Spleen (tissue), 7 donors: Measurements from ENCODE around the gene ITPR1.

Experiments
- CTCF ChIP-seq, 11 experiments: fragments of 200-600 bp in 7 of 11; fragments of 450-650 bp in 4 of 11; sonication (generic) in 4 of 11; IDR thresholded peaks in 8 of 11; conservative IDR thresholded peaks in 3 of 11; 1 replicate in 7 of 11; 2 replicates in 4 of 11; pipeline versions ENCODE4 v1.4.0 to v1.8.0; 2016 to 2021; ENCODE audit warnings: antibody characterized with exemption in 11 of 11, inconsistent platforms in 4 of 11, mild to moderate bottlenecking in 1 of 11
- POLR2AphosphoS5 ChIP-seq, 3 donors: sonication (generic); formaldehyde crosslinking; IDR thresholded peaks; one replicate each; pipeline ENCODE4 v1.5.1; 2017; ENCODE audit warnings: antibody characterized with exemption in 3 of 3
- donor health status: DM: no; HTN: no; CAD: no; lungs with moderate emphysema.
- donor health status: DM: no; HTN: no; CAD: no.
- donor health status: DM: no; HTN: no; CAD: no.

DNA sequence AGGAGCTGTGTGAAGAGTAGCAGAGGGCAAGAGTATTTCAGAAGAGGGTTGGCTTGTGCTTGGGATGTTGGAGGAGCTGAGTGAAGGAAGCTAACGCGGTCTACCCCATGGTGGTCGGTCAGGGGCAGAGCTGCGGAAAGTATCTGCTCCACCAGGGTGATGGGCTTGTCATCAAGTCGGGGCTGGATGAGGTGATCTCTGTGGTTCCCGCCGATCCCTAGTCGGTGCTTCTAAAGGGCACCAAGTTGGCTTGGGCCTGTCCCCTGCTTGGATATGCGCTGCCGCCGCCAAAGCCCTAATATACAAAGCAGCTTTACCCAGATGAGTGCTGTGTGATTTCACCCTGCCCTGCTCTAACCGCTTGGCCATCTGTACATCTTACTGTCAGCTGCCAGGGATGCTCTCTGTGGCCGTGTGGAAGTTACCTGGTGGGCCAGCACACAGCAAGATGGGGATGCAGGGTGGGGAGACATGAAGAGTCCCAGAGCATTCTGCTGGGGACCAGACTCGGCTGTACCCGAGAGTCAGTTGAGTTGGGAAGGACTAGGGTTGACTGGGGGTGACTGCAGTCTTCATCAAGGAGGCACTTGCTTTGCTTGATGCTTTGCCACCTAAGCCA lies 260.0 kb downstream of the ITPR1 start:
- TF ChIP-seq POLR2AphosphoS5 (IDR thresholded peaks at IDR 0.05), result no peak
- TF ChIP-seq CTCF (IDR thresholded peaks at IDR 0.05 in 8 of 11, conservative IDR thresholded peaks at IDR 0.05 in 3 of 11), result no peak
